ENCODE measurements around the gene SELENOM.
"Not testable (repeated sequence)": the region's sequence is repeated elsewhere in the genome, so short reads cannot be mapped to it uniquely, and the experiment has no call there.

SELENOM gene

GRCh38 chr22:31083377-31083768 lies 24.0 kb downstream of the SELENOM start:
- TF ChIP-seq CTCF (conservative IDR thresholded peaks at IDR 0.05; ENCODE audit: low read depth, low read length), result no peak
- peak overlapping the region; percentile 13 for H3K4me3 ChIP-seq (ENCODE audit: low read depth, low read length)
- DNase-seq (ENCODE audit: low read depth), result no peak

GRCh38 chr22:31082606-31083376 lies 24.6 kb downstream of the SELENOM start:
- peak overlapping the region; percentile 87 for H3K4me3 ChIP-seq (ENCODE audit: low read depth, low read length)
- peak; percentile 85 for DNase-seq (ENCODE audit: low read depth)
- peak; percentile 79 for TF ChIP-seq CTCF (conservative IDR thresholded peaks at IDR 0.05; ENCODE audit: low read depth, low read length)

GRCh38 chr22:31081963-31082605 lies 25.3 kb downstream of the SELENOM start:
- no peak for TF ChIP-seq CTCF (conservative IDR thresholded peaks at IDR 0.05; ENCODE audit: low read depth, low read length)
- H3K4me3 ChIP-seq (ENCODE audit: low read depth, low read length), result peak overlapping the region; percentile 87
- no peak for DNase-seq (ENCODE audit: low read depth)

GRCh38 chr22:31080848-31081649 lies 26.3 kb downstream of the SELENOM start, which contains the start of gene SMTN:
Gene SMTN (plus strand): TSS chr22:31081318. CDS start chr22:31083259, 1,941 bp downstream.
- DNase-seq (ENCODE audit: low read depth), result peak; percentile 87
- TF ChIP-seq CTCF (conservative IDR thresholded peaks at IDR 0.05; ENCODE audit: low read depth, low read length), result no peak
- peak within 1 kb of the TSS; percentile 87 for H3K4me3 ChIP-seq (ENCODE audit: low read depth, low read length)

GRCh38 chr22:31080164-31080847 lies 27.1 kb downstream of the SELENOM start:
- peak overlapping the region; percentile 87 for H3K4me3 ChIP-seq (ENCODE audit: low read depth, low read length)
- no peak for TF ChIP-seq CTCF (conservative IDR thresholded peaks at IDR 0.05; ENCODE audit: low read depth, low read length)
- no peak for DNase-seq (ENCODE audit: low read depth)

GRCh38 chr22:31079095-31079642 lies 28.2 kb downstream of the SELENOM start:
- H3K4me3 ChIP-seq (ENCODE audit: low read depth, low read length), result no peak overlapping the region
- TF ChIP-seq CTCF (conservative IDR thresholded peaks at IDR 0.05; ENCODE audit: low read depth, low read length), result no peak
- DNase-seq (ENCODE audit: low read depth), result no peak

GRCh38 chr22:31078389-31078788 lies 29.0 kb downstream of the SELENOM start:
- not testable (repeated sequence) for DNase-seq (ENCODE audit: low read depth); H3K4me3 ChIP-seq (ENCODE audit: low read depth, low read length)
